ENCODE measurements around the gene NEURL3. TPM values are rescaled to one million over a fixed set of nuclear protein-coding genes. Genes with fewer than 3 reads are reported as not detected.

Gene NEURL3
- total RNA-seq, 1 donor from 2014 or later, result not detected

DNA sequence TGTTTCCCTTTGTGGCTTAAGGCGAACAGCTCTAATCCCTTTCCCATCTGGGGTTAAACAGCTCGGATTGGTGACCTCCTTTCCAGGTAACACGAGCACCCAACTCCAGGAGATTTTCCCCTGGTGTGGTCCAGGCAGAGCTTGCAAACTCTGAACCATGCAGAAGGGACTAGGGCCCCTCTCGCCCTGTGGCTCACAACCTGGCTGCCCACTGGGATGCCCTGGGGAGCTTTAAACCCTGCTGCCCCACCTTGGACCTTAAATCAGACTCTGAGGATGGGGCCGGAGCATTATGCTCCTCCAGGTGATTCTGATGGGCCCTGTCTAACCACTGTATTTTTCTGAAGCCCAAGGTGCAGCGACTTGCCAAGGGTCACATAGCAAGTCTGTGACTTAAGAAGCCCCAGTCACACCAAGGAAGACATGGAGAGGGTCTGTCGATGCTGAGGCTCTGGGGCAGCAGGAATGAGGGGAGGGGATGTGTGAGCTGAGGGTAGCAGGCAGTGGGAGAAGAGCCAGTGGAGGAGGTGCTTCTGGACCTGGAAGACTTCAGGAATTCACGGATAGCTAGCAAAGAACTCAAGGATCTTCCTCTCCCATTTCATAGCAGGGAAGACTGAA lies 37.3 kb upstream of the NEURL3 start:
- no peak for DNase-seq (ENCODE audit: low spot score)
- intact Hi-C loops (cut with DNase I), result no loop called here

DNA sequence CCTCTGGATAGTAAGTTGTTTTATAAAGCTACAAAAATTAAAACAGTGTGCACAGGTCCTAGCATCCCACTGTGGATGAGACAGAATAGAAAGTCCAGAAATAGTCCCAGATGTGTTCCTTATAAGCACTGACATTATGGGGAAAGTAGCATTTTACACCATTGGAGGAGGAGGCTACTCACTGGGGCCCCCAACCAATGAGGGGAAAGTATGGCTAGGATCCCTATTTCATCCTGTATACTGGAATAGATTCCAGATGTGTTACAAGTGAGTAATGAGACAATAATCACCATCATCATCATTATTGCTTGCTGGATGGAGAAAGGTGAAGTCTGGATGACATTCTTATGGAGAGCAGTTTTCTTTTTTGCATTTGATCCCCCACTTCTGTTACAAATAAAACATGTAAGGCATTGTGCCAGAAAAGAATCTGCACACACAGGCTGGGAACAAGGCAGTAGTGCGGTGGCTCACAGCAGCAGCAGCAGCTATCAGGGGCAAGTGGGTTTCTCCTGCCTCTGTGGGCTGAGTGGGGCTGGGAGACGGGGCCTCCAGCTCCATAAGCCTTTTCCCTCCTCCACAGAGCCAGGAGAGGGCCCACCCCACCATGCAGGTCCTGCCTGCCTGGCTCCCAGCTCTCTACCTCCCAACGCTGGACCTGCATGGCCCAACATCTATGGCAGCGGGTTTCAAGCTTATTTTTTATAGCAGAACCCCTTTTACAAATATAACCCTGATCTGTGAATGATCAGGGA lies 36.4 kb upstream of the NEURL3 start:
- intact Hi-C loops (cut with DNase I), result no loop called here
- no peak for DNase-seq (ENCODE audit: low spot score)

DNA sequence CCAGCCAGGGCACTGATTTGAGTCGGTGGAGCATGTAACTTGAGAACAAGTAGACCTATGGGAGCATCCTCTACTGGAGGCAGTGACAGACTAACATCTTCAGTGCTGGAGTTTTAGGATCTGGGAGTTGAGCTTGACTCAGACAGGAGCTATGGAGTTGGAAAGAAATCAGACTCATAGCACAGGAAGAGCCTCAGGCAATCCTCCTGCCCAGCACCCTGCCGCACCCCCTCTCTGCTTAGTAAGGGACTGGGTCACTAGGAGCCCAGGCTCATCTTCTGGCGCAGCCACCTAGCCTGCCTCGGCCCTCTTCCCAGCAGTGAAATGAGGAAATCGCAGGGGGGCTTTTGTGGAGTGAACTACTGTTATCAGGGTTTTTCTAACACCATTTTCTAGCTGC lies 35.0 kb upstream of the NEURL3 start:
- no peak for DNase-seq (ENCODE audit: low spot score)
- intact Hi-C loops (cut with DNase I), result no loop called here

DNA sequence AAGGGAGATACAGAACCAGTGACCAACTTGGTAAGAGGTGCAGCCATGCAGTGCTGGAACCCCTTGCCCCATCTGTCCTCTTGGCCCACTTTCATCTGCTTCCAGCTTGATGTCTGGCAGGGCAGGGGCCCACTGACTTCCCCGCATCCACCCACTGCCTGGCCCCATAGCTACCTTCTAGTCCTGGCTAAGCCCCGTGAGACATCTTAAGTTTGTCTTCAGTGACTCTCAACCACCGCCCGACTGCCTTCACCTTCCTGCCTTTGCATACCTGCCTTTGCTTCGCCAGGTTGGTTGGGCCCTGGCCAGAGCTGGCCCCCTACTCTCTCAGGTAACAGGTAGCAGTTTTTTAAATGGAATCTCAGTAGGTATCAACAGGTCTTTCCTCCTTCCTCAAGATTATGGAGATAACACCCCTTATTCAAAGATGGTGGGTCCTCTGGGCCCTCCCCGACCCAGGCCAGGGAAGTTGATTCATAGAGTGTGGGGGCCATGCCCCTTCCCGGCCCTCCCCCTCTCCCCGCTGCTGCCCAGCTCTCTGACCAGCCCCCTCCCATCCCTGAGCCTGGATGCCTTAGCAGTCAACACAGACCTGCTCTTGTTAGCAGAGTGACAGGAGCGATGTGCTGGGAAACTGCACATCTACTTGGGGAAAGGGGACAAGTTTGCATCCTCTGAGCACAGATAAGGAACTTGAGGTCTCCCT lies 34.2 kb upstream of the NEURL3 start:
- intact Hi-C loops (cut with DNase I), result no loop called here
- peak; percentile 49 for DNase-seq (ENCODE audit: low spot score)

DNA sequence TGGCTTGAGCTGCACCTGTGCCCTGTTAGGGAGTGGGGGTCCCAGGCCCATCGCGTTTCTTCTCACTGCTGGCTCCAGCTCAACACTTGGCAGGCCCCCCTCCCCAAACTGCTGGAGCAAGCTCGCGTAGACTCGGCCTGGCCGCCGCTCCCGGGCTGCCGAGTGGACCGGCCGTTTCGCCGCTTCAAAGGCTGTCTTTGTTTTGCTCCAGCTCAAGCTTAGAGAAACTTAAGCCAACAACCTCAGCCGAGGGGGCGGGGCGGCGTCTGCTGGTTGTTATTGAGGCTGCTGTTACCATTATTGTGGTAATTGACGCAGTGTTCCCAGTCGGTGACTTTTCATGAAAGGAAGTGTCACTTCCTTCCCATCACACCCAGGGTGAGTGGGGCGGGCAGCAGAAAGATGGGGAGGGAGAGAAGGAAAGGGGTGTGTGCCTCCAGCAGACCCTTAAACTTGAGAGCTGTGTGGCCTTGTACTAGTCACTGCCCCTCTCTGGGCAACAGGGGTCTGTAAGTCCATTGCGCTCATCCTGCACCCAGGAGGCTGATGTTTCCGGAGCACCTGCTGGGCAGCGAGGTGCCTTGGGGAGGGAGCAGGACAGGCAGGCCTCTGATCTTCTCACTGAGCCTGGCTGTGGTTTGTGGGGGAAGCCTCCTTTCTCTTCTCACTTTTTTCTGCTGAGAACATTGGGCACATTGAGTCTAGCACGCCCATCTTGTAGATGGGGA lies 33.5 kb upstream of the NEURL3 start:
- DNase-seq (ENCODE audit: low spot score), result peak; percentile 93
- intact Hi-C loops (cut with DNase I), result no loop called here

DNA sequence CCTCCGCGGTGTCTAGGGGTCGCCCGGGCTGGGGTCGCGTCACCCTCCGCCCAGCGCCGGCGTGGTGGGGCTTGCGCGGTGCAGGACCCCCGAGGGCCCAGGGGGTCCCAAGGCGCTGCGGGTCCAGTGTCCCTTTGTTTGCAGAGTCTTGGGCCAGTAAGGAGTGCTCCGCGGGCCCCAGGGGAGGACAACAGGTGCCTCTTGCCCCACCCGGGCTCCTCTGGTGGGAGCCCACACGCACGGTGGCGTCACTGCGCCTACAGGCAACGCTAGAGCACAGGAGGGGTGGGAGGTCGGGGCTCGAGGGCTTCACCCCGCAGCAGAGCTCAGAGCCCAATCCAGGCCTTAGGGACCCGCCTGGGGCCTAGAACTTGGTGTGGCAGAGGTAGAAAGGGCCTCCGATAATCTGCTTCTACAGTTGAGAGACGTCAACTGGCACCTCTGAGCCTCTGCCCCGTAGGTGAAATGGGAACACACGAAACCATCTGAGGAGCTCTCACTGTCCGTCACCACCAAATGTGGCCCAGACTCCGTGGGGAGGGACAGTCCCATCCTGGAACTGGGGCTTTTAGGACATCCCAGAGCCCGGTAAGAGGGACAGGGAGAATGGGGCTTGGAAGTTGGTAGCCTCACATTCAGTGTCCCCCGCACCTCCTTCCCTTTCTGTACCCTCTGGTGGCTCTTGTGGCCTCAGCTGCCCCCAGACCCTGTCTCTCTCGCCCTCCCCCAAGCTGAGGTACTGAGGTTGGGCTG lies 32.8 kb upstream of the NEURL3 start:
- intact Hi-C loops (cut with DNase I), result loop anchor here (2.0 kb wide), 1 partner anchor 99 kb away; no protein-coding TSS in a partner anchor
- DNase-seq (ENCODE audit: low spot score), result peak; percentile 81

DNA sequence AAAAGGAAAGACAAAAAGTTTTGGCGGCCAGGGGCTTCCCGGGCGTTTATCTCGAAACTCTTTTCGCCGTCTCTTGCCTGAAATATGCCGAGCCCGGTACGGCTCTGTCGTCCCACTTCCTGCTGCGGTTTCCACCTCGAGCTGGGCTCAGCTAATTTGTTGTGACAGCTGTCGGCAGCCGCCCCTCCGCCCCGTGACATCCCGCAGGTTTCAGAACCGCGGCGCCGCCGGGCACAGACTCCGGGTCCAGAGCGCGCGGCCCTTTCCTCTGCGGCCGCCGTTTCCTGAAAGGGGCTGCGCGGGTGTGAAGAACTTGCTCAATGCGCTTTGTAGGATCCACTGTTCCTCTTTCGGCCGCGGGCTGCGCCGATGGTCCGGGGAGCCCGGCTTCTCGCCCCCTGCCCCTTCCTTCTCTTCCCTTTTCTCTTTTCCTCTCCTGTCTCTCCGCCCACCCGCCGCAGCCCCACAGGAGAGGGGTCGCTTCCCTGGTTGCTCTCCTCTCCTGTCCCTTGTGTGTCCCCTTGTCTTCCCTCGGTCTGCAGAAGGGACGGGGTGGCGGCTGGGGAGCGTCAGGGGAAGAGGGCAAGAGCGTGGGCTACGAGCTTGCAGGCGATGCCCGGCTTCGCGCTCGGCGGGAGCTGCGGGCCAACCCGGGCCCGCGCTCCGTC lies 32.0 kb upstream of the NEURL3 start:
- intact Hi-C loops (cut with DNase I), result loop anchor here (2.0 kb wide), 1 partner anchor 100 kb away; no protein-coding TSS in a partner anchor

DNA sequence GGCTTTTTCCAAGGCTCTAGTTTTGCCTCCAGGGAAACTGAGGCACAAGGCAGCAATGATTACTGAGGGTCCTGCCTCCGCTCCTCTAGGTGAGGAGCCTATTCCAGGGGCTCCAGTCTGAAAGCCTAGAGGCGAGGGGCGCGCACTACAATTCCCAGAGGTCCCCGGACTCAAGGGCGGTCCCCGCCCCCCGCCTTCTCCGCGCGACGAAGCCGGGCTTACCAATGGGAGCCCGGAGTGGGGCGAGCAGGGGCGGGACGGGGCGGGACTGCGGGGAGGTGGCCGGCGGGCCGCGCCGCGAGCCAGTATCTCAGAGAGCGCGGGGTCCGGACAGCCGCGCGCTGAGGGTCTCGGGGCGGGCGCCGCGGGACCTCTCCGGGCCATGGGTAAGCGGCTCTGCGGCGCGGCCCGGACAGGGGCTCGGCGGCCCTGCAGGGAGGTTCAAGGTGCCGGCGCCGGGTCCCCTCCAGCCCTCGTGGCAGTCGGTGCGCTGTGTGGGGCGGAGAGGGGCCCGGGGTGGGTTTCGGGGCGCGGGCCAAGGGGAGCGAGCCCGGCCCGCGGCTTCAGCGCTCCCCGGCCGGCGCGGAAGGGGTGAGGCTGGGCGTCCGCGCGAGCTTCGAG lies 31.4 kb upstream of the NEURL3 start, which contains the start of gene ARID5A:
TSS of gene ARID5A (plus strand) at position 308 of the 621 bp plus-strand sequence. CDS start at position 383, 75 bp downstream.
- peak; percentile 97 for DNase-seq (ENCODE audit: low spot score)
- intact Hi-C loops (cut with DNase I), result loop anchor here (2.0 kb wide), 1 partner anchor 100 kb away; no protein-coding TSS in a partner anchor

More for the DNA sequence above, 32.0 kb upstream of the NEURL3 start:
- DNase-seq (ENCODE audit: low spot score), result peak; percentile 90

DNA sequence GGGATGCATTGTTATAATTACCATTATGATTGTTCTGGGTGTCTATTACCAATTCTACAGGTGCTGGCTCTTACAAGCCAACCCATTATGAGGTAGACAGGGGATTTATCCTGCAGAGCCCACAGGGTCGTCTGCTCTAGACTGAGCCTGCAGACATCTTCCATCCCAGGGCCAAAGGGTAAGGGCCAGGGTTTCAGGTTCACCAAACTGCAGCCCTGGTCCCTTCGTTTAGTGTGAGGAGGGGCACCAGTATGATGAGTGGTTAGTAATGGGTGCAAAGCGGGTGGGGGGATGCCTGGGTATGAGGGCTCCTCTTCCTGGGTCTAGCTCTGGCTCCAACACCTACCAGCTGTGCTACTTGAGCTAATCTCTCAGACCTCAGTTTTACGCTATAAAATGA lies 30.2 kb upstream of the NEURL3 start:
- intact Hi-C loops (cut with DNase I), result no loop called here
- no peak for DNase-seq (ENCODE audit: low spot score)

DNA sequence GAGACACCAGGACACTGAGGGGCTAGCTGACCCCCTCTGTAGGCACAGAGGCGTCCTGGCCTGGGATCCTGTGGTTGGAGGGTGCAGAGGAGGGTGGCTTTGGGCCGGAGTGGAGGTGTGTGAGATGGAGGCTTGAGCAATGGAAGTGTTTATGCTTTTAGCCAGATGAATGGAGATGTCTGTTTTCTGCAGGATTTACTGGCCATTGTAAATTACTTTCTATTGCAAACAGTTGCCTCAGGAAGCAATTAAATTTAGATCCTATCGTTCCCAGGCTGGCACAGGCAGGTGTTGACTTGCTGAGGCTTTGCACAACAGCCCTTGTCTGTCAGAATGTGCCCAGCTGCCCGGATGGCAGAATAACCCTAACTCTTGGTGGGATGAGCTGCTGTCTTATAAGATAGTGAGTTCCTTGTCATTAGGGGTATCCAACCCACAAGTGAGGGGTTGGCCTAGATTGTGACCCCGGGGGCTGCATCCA lies 29.6 kb upstream of the NEURL3 start:
- DNase-seq (ENCODE audit: low spot score), result no peak
- intact Hi-C loops (cut with DNase I), result no loop called here

DNA sequence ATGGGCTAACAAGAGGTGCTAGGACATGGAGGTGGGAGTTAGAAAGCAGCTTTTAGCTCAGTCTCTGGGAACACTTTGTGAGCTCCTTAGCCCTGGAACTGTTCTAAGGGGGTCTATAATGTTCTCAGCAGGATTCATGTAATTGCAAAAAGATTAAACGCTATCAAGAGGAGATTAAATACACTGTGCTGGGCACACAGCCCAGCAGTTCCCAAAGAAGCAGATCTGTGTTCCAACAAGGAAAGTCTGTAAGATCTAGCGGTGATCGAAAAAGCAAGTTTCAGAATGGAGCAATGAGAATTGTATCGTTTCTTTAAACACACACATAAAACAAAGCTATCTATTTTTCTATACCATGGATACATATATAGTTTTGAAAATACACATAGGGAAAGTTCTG lies 29.0 kb upstream of the NEURL3 start:
- DNase-seq (ENCODE audit: low spot score), result no peak
- intact Hi-C loops (cut with DNase I), result no loop called here

DNA sequence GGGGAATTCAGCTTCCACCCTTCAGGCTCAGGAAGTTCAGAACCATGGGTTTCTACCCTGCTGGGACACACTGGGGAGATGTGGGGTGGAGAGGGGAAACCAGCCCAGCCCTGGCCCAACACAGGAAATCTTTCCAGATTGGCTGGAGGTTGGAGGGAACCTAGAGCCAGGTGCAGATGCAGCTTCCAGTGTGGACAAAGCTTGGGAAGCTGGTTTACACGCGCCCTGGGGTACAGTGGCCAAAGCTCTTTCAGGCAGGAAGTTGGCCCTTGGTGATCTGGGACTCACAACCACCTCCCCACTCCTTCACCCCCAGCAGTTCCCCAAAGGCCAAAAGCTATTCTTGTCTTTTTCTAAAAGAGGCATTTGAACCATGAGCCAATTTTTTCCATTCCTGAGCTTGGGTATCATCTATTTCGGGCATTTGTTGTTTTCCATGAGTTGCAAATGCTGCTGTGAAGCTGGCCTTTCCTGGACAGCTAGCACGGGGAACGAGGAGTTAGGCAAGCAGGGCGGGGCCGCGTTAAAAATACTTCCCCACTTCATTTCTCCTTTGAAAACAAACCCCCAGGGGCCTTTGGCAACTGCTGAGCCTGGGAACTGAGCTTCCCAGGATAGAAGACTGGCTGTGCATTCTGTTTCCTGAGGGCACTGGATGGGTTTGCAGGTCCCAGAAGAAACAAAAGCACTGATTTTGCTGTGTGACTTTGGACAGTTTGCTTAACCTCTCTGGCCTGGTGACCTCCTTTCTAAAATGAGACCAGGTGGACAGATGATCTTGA lies 28.3 kb upstream of the NEURL3 start:
- DNase-seq (ENCODE audit: low spot score), result peak; percentile 93
- intact Hi-C loops (cut with DNase I), result no loop called here

DNA sequence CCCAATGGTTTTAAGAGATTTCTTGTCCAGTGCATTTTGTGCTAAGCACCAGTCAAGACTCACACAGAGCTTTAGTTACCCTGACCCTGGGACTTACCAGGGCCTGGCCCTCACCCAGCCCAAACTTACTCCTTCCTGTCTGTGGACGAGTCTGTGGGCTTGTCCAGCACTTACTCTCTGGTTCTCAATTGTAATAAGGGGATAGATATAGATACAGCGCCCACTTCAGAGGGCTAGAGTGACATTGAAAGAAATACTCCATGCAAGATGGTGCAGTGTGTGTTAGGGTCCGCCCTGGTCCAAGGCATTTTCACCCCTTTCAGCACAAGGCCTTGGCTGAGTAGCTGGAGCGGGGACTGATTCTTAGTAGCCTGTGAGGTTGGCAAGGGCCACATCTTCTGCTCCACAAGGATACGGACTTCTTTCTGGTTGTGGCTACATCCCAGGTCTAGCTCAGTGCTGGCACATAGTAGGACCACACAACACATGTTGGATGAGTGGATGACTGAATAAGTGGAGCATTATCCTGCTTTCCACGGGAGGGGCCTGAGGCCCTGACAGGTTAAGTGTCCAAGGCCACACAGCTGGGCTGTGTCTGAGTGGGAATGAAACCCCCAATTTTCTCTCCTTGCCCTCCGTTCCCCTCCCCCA lies 27.6 kb upstream of the NEURL3 start:
- no peak for DNase-seq (ENCODE audit: low spot score)
- intact Hi-C loops (cut with DNase I), result no loop called here

DNA sequence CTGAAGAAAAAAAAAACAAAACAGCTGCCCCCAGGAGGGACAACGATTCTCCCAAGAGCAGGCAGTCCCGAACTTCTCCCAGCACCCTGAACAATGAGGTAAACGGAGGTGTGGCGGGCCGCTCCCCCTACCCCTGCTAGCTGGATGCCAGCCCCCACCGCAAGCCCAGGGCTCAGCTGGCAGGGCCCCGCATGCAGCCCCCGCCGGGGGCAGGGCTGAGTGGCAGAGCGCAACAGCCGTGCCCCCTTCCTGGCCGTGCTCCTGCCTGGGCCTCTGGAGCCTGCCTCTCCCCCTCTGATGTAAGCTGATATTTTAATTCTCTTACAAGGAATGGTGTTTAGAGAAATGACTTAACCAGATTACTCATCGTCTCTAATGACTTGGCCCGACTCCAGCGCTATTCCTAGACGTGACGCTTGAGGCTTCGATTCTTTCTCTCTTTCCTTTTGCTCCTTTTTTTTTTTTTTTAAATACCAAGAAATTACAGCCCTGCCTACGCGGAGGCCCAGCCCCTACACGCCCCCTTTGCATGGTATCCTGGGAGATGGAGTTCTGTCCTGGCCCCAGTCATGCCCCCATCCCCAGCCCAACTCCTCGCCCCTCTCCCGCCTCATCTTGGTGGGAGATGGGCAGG lies 26.8 kb upstream of the NEURL3 start:
- peak; percentile 92 for DNase-seq (ENCODE audit: low spot score)
- intact Hi-C loops (cut with DNase I), result no loop called here

DNA sequence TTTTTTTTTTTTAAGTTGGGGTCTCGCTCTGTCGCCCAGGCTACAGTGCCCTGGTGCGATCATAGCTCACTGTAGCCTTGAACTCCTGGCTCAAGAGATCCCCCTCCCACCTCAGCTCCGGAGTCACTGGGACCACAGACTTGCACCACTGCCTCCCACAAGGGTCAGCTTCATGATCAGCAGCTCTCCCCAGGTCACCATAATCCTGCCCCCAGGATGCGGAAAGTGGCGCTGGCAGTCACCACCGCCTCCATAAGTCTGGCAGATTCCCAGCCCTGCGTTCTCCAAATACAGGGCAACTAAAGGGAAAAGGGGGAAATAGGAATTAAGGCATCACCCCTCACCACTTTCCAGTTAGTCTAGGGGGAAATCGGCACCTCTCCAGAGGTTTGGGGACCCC lies 26.2 kb upstream of the NEURL3 start:
- intact Hi-C loops (cut with DNase I), result no loop called here
- DNase-seq (ENCODE audit: low spot score), result no peak
